ENCODE results near the gene KSR2.
"Not testable (repeated sequence)": the region's sequence is repeated elsewhere in the genome, so short reads cannot be mapped to it uniquely, and the experiment has no call there.

DNA sequence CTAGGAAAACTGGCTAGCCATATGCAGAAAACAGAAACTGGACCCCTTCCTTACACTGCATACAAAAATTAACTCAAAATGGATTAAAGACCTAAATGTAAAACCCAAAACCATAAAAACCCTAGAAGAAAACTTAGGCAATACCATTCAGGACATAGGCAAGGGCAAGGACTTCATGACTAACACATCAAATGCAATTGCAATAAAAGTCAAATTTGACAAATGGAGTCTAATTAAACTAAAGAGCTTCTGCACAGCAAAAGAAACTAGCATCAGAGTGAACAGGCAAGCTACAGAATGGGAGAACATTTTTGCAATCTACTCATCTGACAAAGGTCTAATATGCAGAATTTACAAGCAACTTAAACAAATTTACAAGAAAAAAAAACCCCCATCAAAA lies 222.4 kb downstream of the KSR2 start:
- TF ChIP-seq, protein P1, sequence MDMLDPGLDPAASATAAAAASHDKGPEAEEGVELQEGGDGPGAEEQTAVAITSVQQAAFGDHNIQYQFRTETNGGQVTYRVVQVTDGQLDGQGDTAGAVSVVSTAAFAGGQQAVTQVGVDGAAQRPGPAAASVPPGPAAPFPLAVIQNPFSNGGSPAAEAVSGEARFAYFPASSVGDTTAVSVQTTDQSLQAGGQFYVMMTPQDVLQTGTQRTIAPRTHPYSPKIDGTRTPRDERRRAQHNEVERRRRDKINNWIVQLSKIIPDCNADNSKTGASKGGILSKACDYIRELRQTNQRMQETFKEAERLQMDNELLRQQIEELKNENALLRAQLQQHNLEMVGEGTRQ (IDR thresholded peaks at IDR 0.05; ENCODE audit: low read depth, low read length), result not testable (repeated sequence)
- TF ChIP-seq CTCF (conservative IDR thresholded peaks at IDR 0.05; ENCODE audit: low read depth, low read length); POLR2A (IDR thresholded peaks at IDR 0.05; ENCODE audit: low read depth, low read length); SMC3 (IDR thresholded peaks at IDR 0.05; ENCODE audit: low read depth, low read length); CEBPB (IDR thresholded peaks at IDR 0.05; ENCODE audit: low read depth, low read length); NFE2L2 (IDR thresholded peaks at IDR 0.05; ENCODE audit: low read depth, low read length); RAD21 (IDR thresholded peaks at IDR 0.05; ENCODE audit: low read length): not testable (repeated sequence)

All from IMR-90 (cell line).